Measurements from ENCODE around the gene CERT1.

- no peak for TF ChIP-seq POLR2AphosphoS5 (IDR thresholded peaks at IDR 0.05; ENCODE audit: low read depth, low read length)
- TF ChIP-seq POLR2A (IDR thresholded peaks at IDR 0.05; ENCODE audit: low read depth, low read length), result no peak
- no peak for TF ChIP-seq TAF1 (IDR thresholded peaks at IDR 0.05; ENCODE audit: low read depth, low read length)
- TF ChIP-seq PAX5 (IDR thresholded peaks at IDR 0.05; ENCODE audit: insufficient read depth, low read length, severe bottlenecking), result no peak
- no peak for TF ChIP-seq POU2F2 (IDR thresholded peaks at IDR 0.05; ENCODE audit: low read depth, low read length)
- no peak for TF ChIP-seq SPI1 (IDR thresholded peaks at IDR 0.05; ENCODE audit: low read depth, low read length)
Observed at GRCh38 chr5:75337366-75338021, 173.9 kb downstream of the CERT1 start.

Measured in GM12891 (cell line).